Left lung (tissue), 10 donors: ENCODE results near the gene TINCR. TPM values are rescaled to one million over a fixed set of nuclear protein-coding genes. Genes with fewer than 3 reads are reported as not detected.

Source experiments
- ATAC-seq: fragments of 200-7000 bp; cut with Tn5 transposase; one replicate; pipeline ENCODE4 v1.9.1; 2020; ENCODE audit warnings: moderate library complexity
- DNase-seq, 4 donors: peaks; one replicate each; pipeline ENCODE4 v3.0.0-alpha.2; 2013 to 2020
- H3K27ac ChIP-seq, 2 donors: fragments of 200-600 bp; sonication (generic) in 1 of 2; one replicate each; pipeline versions ENCODE4 v1.5.0 to v1.8.0; 2020 to 2021
- H3K27me3 ChIP-seq, 2 donors: fragments of 200-600 bp; sonication (generic) in 1 of 2; one replicate each; pipeline versions ENCODE4 v1.5.0 to v1.8.0; 2020 to 2021
- H3K36me3 ChIP-seq, 2 donors: fragments of 200-600 bp; sonication (generic) in 1 of 2; one replicate each; pipeline versions ENCODE4 v1.5.0 to v1.8.0; 2020 to 2021
- H3K4me1 ChIP-seq, 2 donors: fragments of 200-600 bp; one replicate each; pipeline ENCODE4 v1.8.0; 2021
- H3K4me3 ChIP-seq, 2 donors: fragments of 200-600 bp; sonication (generic) in 1 of 2; one replicate each; pipeline versions ENCODE4 v1.5.0 to v1.8.0; 2020 to 2021; ENCODE audit warnings: mild to moderate bottlenecking in 1 of 2
- H3K9me3 ChIP-seq, 2 donors: fragments of 200-600 bp; sonication (generic) in 1 of 2; one replicate each; pipeline versions ENCODE4 v1.5.0 to v1.8.0; 2020 to 2021
- intact Hi-C, 2 donors: fragments of 100-400 bp; cut with DNase I; formaldehyde crosslinking; loops; one replicate each; pipeline versions ENCODE4 v1.11.2 to v1.14.2; 2022
- polyA plus RNA-seq, 6 donors: library from polyadenylated mRNA; unstranded; fragments of 120-200 nt; gene quantifications; one replicate each; pipeline ENCODE4 v1.2.1, GENCODE V29; 2013; ENCODE audit not compliant: insufficient read length in 6 of 6
- total RNA-seq, 2 donors: library from RNA; stranded (reverse); fragmentation: NEBNext Ultra II Directional; extraction: Animal tissue kit (Norgen Biotek cat#: 25700); gene quantifications; one replicate each; pipeline ENCODE4 v1.2.1, GENCODE V29; 2021
- TF ChIP-seq, protein P1 (sequence below), 2 donors: fragments of 200-600 bp; sonication (generic) in 1 of 2; IDR thresholded peaks; one replicate each; pipeline versions ENCODE4 v1.5.0 to v1.8.0; 2021; ENCODE audit warnings: antibody characterized with exemption in 2 of 2
- donor health status: DM: no; HTN: yes; CAD: no.
- donor health status: DM: no; HTN: no; CAD: no.

TINCR gene
- total and polyA plus RNA-seq, 8 donors, result 0.24 to 0.76 (median 0.61) TPM

DNA sequence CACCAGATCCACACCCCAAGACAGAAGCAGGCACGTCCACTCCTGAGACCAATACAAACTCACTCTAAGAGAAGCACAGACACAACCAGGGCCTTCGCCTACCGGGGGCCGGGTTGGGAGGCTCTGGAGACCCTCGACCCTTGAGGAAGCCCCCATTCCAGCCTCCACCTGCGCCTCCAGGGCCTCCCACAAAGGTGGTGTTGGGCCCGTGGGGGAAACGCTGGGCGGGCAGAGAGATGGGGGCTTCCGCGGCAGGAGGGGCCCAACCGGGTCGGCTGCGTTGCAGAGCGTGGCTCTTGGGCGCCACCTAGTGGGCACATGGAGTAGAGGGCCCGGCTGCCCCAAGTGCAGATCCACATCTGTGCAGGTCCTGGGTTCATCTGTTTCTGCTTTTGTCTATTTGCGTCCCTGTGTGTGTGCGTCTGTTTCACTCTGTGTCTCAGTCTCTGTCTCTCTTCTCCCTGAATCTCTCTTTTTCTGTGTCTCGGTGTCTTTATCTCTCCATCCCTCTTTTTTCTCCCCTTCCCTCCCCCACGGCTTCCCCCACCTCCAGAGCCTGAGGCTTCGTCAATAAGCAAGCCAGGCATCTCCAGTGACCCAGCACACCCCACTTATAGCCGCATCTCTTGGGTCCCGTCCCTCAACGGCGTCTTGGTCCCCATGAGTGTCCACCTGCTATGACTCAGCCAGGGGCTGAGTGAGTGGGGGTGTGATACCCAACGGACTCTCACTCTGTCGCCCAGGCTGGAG is 10.5 kb upstream of the TINCR start:
- Histone ChIP-seq H3K4me3 (no peak overlapping the region), H3K36me3 (peaks cover 0 to 18% of the 10 kb centered on the region in 2 donors), H3K4me1 (peaks cover 3 to 4% of the 10 kb centered on the region in 2 donors), H3K27me3 (no peaks in the 10 kb centered on the region), H3K9me3 (no peaks in the 10 kb centered on the region), H3K27ac (no peak overlapping the region)
- ATAC-seq, result peak; percentile 97
- intact Hi-C loops, result no loop called here
- DNase-seq, result peak; percentile 51 to 94 (median 70)
- TF ChIP-seq, protein P1, sequence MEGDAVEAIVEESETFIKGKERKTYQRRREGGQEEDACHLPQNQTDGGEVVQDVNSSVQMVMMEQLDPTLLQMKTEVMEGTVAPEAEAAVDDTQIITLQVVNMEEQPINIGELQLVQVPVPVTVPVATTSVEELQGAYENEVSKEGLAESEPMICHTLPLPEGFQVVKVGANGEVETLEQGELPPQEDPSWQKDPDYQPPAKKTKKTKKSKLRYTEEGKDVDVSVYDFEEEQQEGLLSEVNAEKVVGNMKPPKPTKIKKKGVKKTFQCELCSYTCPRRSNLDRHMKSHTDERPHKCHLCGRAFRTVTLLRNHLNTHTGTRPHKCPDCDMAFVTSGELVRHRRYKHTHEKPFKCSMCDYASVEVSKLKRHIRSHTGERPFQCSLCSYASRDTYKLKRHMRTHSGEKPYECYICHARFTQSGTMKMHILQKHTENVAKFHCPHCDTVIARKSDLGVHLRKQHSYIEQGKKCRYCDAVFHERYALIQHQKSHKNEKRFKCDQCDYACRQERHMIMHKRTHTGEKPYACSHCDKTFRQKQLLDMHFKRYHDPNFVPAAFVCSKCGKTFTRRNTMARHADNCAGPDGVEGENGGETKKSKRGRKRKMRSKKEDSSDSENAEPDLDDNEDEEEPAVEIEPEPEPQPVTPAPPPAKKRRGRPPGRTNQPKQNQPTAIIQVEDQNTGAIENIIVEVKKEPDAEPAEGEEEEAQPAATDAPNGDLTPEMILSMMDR (IDR thresholded peaks at IDR 0.05), result peak; percentile 99

DNA sequence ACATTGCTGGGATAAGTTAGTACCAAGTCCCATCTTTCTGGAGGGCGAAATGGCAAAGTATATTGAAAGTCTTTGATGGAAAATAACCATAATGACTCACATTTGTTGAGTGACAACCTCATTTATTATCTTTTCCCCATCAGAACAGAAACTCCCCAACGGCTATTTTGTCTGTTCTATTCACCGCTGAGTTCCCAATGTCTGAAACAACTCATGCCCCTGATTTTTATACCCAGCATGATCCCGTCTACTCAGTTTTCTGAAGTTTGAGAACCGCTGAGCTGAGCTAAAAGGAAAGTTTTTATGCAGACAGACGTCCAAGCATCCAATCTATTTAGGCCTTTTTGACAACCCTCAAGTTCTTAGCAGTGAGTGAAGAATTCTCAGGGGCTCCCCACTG is 7.8 kb upstream of the TINCR start:
- Histone ChIP-seq H3K27ac (no peak overlapping the region), H3K27me3 (no peaks in the 10 kb centered on the region), H3K4me3 (no peak overlapping the region), H3K36me3 (no peaks in the 10 kb centered on the region), H3K9me3 (no peaks in the 10 kb centered on the region), H3K4me1 (peaks cover 3 to 4% of the 10 kb centered on the region in 2 donors)
- no peak for ATAC-seq
- intact Hi-C loops, result no loop called here
- no peak for DNase-seq
- TF ChIP-seq, protein P1 (IDR thresholded peaks at IDR 0.05), result no peak

DNA sequence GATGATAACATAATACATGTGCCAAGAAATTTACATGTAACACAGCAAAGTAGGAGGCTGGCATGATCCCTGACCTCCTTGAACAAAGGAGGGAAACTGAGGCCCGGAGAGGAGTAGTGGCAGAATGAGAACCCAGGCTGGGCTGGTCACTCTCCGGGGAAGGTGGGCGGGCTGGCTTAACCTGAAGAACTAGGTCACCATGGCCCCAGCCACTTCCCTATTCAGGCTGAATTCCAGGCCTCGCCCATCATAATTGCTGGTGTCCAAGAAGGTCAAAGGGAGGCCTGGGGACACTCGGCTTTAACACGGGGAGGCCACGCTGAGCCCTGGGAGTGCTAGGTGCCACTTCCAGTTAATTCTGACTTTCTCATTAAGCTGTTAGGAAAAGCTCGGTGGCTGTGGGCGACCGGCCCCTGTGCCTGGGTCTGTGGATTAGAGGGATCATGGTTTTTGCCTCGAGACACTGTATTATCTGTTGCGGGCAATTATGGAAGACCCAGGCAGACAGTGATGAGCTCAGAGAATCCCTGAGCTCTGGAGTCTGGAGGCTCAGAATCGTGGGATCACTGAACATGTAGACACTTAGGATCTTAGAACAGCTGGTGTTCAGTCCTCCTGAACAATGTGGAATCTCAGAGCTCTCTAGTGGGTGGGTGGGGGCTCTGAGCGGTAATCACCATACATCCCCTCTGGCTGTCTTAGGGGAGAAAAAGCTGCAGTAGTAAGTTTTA is 5.0 kb upstream of the TINCR start:
- Histone ChIP-seq H3K4me3 (no peak overlapping the region), H3K27me3 (peaks cover 0 to 18% of the 10 kb centered on the region in 2 donors), H3K9me3 (no peaks in the 10 kb centered on the region), H3K27ac (no peak overlapping the region), H3K36me3 (no peaks in the 10 kb centered on the region), H3K4me1 (no peaks in the 10 kb centered on the region)
- ATAC-seq (peak; percentile 55), DNase-seq (no peak)
- intact Hi-C loops, result no loop called here
- TF ChIP-seq, protein P1 (IDR thresholded peaks at IDR 0.05), result no peak

GRCh38 chr19:5571777-5572176 is 4.0 kb upstream of the TINCR start:
- no peak overlapping the region for H3K4me3 ChIP-seq
- H3K4me1 ChIP-seq, result no peaks in the 10 kb centered on the region
- no peak for DNase-seq
- H3K27ac ChIP-seq, result no peak overlapping the region
- H3K36me3 ChIP-seq, result no peaks in the 10 kb centered on the region
- intact Hi-C loops, result no loop called here
- no peaks in the 10 kb centered on the region for H3K9me3 ChIP-seq
- H3K27me3 ChIP-seq, result peaks cover 9 to 28% of the 10 kb centered on the region in 2 donors
- TF ChIP-seq, protein P1 (IDR thresholded peaks at IDR 0.05), result no peak
- no peak for ATAC-seq

DNA sequence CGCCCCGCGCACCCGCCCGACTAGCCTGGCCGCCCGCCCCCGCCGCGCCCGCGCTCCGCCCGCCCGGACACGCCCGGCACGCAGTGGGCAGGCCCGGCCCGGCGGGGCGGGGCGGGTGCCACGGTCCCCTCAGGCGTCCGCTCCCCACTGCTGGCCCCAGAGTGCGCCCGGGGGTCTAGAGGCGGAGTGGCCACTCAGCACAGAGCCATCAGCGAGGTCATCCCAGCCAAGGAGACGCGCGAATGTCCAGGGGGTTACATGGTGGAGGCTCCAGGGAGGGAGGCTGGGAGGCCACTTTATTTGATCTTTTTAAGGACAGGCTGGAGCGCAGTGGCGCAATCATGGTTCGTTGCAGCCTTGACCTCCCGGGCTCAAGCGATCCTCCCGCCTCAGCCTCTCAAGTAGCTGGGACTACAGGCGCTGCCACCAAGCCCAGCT is 236 bp upstream of the TINCR start:
- no peak overlapping the region for H3K27ac ChIP-seq
- peaks cover 12 to 66% of the 10 kb centered on the region in 2 donors for H3K27me3 ChIP-seq
- no peak overlapping the region for H3K4me3 ChIP-seq
- intact Hi-C loops, result no loop called here
- no peaks in the 10 kb centered on the region for H3K9me3 ChIP-seq
- TF ChIP-seq, protein P1 (IDR thresholded peaks at IDR 0.05), result no peak
- no peaks in the 10 kb centered on the region for H3K36me3 ChIP-seq
- ATAC-seq, result peak; percentile 69
- no peaks in the 10 kb centered on the region for H3K4me1 ChIP-seq
- DNase-seq, result no peak
